DMS153 treated with DMSO at 0.1 percent for 48 hours (cell line): ENCODE results near the gene CACNG5.
A peak's percentile ranks its signal among the peaks of the same experiment; 100 is the strongest.

ENCODE experiments used
- DNase-seq: peaks from one replicate; lab custom pipeline; 2025; ENCODE audit not compliant: unreplicated experiment; lab: John Stamatoyannopoulos, UW

CACNG5 gene, protein sequence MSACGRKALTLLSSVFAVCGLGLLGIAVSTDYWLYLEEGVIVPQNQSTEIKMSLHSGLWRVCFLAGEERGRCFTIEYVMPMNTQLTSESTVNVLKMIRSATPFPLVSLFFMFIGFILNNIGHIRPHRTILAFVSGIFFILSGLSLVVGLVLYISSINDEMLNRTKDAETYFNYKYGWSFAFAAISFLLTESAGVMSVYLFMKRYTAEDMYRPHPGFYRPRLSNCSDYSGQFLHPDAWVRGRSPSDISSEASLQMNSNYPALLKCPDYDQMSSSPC

DNA sequence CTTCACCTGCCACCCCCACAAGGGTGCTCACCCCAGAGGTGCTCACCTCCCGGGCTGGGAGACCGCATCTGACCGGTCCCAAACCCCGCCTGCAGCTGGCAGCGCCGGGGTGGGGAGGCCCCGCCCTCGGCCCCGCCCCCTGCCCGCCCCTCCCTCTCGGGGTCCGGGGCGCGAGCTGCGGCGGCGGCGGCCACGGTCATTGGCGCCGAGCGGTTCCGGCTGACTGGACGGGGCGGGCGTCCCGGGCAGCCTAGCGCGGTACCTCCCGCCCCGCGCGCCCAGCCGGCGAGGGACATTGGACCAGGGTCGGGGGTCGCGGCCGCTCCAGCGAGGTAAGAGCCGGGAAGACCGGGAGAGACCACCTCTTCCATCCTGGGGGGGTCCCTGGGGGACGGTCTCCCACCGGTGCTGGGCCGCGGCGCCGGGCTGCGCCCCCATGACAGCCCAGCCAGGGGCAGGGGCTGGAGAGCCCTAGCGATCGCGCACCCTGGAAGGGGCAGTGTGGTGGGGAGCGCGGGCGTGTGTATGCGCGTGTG lies at the start of gene CACNG5:
CACNG5 (plus strand) TSS at position 199 of the 536 bp plus-strand sequence. CDS start 42,216 bp downstream, outside the sequence.
- DNase-seq: no peak

DNA sequence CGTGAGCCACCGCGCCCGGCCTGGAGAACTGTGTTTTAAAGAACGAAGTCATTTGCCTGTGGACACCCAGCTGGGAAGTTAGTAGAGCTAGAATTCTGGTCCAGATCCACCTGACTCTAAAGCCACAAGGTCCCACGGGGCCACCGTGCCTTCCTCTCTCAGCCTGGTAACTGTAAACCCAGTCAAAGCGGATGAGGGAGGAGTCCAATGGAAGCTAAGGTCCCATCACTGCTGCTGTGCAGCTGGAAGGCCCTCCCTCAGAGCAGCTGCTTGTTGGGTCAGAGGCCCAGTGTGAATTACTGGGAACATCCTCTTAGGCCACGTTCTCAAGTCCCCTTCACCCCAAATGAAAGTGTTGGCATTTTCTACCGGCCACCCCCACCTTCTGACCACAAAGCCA lies 48.8 kb upstream of the CACNG5 start:
- no peak for DNase-seq

DNA sequence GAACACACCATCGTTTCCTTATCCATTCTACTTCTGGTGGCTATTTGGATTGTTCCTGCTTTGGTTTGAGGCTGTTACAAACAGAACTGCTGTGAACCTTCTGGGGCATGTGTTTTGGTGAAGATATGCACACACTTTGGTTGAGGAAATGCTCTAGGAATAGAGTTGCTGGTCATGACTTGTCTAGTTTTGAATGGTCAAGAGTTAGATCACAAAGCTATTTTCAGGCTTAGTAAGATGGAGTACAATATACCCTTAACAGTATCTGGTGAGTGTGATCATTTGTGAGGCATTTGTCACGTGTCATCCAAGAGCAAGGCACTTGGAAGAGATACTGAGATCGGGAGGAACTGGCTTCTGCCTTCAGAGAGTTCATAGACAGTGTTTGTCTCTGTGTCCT lies 47.0 kb upstream of the CACNG5 start:
- DNase-seq: no peak

DNA sequence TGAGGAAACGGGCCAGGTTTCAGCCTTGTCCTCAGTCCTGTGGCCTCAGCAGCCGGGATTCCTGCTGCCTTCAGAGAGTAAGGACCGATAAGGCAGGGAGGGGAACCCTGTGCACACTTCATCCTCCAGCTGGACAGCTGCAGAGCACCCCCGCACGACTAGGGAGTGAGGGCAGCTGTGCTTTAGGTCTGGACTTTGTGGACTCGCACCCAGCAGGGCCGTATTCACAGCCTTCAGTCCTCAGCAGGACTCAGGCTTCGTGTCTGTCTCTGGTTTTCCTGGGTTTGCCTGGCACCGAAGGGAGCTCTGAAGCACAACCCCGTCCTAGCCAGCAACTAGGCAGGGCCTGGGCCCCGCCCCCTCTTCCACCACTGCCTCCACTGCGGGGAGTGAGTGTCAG lies 45.8 kb upstream of the CACNG5 start:
- DNase-seq: no peak

DNA sequence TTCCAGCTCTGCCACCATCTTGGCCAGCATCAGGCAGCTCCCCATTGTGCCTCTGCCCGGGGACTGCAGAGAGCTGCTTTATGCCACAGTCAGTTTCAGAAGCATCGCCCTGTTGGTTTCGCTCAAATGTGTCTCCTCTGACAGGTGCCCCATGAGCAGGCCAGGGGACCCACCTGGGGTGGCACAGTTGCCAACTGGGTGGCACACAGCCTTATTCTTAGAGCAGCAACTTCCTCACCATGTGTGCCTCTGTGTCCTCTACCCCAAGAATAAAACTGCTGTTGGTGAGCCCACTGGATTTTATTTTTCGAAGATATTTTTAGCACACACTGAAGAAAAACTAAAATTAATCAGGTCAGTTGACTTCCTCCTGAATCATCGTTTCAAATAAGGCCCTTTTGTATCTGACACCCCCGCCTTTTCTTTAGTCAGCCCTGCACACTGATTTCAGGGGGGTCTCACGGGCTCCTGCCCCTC lies 44.9 kb upstream of the CACNG5 start:
- DNase-seq: no peak

DNA sequence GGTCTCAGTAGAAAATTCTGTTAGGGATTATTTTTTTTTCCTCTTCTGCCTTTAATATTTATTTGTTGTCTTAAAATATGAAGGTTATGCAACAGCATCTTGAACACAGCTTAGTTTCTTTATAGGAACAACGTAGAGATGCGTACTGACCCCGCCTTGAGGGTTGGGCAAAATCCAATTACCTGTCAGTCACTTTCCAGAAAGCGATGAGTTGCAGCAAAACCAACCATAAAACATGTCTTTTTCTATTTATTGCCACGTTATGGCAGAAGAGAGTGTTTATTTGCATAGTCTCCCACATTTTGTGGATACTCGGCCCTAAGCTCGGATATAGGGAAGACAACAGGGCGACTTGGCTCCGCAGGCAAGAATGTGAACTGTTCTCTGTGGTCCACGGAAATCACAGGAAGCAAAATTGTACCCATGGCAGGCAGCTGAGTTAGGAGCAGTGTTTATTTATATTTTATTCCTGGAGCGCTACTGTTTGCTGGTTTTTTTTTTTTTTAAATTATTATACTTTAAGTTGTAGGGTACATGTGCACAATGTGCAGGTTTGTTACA lies 44.3 kb upstream of the CACNG5 start:
- no peak for DNase-seq

DNA sequence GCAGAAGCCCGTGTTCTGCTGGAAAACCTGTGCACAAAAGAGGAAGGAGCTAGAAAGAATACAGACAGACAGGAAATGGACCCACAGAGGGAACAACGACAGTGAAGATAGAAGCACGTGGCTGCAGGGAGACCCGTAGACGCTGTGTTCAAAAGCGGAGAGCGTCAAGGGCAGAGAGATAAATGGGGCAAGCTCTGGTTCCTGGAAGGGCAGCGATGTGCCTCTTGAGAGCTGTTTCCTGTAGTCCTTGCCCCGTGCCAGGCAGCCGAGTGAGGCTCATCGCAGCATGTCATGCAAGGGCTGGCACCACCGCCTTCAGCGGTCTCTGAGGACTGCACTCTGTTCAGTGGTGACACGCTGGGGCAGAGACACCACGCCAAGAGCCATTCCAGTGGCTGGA lies 43.6 kb upstream of the CACNG5 start:
- DNase-seq: peak; percentile 47

DNA sequence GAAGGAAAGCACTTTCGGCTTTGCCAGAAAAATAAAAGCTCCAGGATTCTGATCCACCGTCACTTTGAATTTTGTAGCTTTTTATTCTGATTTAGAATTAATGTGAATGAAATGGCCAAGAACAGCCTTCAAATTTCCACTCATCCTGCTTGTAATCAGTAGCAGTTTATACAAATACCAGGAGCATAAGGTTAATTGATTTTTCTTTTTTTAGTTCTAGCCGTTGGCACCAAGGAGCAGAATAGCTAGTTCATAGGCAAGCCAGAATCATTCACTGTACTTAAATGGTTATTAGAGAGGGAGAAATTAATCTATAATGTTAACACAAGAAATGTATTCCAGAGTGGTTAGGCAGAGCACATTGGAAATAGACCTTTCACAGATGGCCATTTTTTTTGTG lies 41.1 kb upstream of the CACNG5 start:
- no peak for DNase-seq

DNA sequence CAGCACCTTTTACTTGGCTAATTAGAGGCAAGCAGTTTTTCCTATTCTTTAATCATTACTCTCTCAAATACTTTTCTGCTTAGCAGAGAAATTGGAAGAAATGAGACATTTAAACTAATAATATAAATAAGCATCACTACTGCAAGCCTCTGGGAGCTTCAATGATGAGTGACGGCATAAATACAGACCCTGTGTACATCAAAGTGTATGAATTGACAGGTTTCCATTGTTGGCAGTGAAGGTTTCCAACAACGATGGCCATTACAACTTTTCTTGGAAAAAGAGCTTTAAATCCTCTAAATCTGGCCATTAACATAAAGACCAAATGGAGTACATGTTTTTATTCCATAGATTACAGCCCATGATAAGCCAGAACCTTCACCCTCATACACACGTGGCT lies 39.4 kb upstream of the CACNG5 start:
- DNase-seq: no peak

DNA sequence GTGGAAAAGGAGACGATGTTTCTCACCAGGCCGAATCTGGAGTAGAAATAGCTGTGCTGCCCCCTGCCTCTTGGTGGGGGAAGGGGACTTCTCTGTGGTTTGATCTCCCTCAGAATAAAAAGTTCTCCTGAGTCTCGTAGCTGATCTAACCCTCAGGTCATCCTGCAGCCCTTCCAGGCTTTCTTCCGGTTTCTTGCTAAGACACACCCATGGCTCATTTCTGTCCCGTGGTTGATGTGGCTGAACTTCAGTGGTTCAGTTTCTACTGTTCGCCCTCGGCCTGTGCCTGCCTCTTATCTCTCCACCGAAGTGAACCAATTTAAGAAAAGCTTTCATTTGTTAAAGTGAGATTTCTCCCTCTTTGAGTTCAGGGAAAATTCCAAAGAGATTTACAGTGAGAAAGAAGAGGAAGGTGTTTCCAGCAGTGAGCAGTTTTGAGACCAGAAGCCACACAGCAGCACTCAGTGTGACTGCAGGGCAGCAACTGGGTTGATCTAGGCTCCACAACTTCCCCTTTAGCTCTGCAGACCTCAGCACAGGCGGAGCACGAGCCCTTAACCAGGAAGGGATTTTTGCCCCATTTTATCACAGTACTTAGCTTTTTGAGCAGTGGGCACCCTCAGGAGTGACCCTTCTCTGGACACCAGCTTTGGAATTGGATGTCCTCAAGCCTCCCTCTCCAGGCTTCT lies 34.9 kb upstream of the CACNG5 start:
- no peak for DNase-seq

DNA sequence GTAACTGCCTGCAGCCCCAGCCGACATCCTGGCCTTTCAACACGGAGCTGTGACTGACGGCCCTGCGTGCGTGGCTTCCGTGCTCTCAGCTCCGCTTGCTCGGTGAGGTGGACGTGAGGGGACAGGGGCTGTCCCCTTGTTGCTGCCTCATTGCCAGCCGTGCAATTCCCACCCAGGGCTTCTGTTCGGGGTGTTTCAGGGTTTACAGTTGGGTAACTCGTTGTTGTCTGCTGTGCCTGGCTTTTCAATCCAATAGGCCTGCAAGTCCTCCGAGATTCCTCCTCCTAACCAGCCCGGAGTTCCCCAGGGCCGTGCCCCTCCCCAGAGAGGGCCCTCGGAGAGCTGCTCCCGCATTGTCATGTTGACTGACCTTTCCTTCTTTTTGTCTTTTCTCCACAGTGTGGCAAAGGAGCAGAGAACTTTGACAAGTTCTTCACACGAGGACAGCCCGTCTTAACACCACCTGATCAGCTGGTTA lies 31.4 kb upstream of the CACNG5 start:
- no peak for DNase-seq

DNA sequence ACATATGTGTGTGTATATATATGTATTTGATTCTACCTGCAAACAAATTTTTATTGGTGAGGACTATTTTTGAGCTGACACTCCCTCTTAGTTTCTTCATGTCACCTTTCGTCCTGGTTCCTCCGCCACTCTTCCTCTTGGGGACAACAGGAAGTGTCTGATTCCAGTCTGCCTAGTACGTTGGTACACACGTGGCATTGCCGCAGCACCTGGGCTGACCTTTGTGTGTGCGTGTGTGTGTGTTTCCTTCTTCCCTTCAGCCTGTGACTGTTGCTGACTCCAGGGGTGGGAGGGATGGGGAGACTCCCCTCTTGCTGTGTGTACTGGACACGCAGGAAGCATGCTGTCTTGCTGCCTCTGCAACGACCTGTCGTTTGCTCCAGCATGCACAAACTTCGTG lies 29.4 kb upstream of the CACNG5 start:
- peak; percentile 53 for DNase-seq

DNA sequence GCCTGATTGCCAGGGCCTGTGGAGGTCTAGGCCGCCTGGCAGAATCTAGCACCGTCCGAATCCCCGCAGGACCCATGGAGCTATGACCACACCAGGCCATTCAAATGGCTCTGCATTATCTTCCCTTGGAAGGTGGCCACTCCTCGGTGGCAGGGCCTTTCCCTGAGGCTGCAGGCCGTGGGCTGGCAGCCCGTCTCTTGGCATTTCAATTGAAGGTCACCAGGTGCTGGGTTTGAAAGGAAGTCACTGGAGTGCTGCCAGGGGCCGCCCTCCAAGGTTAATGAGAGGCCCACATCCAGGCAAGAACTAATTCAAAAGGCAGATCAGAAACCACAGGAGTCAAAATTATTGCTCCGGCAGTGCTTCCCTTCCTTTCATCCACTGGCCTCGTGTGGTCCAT lies 27.7 kb upstream of the CACNG5 start:
- peak; percentile 45 for DNase-seq

DNA sequence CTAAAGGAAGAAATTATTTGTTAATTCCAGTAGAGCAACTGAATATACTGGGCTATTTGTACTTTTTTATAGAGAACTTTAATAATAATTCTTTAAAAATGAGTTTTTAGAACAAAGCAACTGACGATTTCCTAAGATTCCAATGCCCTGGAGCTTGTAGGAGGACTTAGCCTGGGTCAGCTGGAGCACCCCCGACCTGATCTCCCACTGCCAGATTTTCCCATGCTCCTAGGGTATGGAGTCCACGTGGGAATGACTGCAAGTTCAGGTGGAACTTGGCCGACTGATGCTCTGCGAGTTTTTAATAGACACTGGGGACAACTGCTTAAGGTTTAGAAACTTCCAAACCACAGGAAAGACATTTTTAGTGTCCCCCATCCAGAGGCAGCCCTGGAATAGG lies 25.5 kb upstream of the CACNG5 start:
- no peak for DNase-seq

DNA sequence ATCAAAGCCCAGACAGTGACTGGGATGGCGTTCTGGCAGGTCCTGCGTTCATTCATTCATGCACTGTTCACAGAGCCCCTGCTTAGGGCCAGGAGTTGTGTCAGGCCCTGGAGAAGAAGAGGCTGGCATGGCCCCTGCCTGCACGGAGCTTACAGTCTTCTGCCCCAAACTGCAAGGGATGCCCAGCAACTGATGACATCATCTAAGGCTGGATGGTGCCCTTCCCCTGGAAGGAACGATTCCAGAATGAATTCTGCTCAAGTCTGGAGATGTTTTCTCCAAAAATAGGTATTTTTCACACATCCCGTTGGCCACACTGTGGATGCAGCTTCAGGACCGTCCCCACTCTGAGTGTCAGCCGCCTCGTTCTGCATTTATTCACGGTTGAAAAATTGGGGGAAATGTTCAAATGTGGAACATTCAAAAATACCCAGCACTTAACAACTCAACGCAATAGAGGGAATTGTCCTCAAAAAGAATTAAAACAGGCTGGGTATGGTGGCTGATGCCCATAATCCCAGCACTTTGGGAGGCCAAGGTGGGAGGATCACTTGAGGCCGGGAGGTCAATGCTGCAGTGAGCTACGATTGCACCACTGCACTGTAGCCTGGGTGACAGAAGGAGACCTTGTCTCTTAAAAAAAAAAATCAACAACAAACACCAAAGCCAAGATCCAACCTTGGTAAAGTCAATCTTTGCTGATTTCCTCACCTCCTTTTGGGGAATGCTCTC lies 23.8 kb upstream of the CACNG5 start:
- no peak for DNase-seq

DNA sequence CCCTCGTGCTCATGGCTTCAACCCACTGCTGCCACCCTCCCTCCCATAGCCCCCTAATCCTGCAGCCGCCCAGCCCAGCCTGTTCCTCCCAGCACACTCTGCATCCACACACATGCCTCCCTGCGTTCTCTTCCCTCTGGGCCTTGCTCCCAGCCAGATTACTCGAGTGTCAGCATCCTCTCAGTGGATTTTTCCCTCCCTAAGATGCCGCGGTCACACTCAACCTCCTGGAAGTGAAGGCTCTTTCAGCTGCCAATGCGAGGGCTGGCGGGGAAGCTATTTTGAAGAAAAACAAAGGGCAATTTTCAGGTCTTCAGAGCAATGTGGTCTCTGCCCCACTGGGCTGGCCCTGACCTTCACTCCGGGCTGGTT lies 23.2 kb upstream of the CACNG5 start:
- DNase-seq: no peak

DNA sequence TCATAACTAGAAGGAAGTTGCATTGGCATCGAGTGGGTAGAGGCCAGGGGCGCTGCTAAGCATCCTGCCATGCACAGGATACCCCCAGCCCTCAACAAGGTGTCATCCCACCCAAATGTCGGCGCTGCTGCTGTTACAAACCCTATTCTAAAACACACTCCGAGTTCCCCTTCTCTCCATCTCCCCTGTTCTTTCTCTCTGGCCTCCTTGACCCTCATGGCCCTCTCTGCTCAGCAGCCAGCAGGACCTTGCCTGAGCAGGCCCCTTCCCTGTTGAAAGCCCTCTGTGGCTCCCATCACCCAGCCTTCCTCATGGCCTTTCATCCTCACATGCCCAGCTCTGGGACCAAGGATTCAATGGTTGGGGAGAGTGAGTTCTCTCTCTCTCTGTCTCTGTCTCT lies 22.3 kb upstream of the CACNG5 start:
- DNase-seq: no peak

DNA sequence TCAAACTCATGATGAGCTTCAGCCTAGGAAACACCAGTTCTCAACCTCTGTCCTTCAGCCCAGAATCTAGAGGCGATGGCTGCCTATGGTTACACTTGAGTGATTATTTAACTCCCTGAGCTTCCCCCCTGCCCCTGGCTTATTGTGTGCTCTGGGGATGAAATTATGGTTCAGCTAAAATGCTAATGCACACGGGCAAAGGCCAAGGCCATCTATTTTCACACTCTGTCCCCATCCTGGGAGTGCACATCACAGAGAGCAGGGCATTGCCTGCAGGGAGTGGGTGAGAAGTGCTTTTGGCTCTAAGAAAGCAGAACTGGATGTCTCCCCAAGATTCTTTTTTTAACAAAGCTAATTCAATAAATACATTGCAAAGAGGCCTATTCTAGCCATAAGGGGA lies 21.6 kb upstream of the CACNG5 start:
- DNase-seq: no peak

DNA sequence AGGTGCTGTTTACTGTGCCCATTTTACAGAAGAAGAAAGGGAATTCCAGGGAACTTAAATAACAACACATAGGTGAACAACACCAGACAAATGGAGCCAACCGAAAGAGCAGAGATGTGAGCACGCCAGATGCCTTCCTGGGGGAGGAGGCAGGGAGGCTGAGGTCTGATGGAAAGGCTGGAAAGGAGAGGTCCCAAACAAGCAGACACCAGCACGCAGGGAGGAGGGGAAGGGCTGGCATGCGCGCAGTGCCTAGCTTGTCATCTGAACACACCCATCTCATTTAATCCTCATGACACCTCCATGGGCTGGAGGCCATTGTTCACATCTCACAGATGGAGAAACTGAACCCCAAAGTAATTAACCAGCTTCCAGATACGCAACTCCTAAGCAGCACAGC lies 20.9 kb upstream of the CACNG5 start:
- no peak for DNase-seq

DNA sequence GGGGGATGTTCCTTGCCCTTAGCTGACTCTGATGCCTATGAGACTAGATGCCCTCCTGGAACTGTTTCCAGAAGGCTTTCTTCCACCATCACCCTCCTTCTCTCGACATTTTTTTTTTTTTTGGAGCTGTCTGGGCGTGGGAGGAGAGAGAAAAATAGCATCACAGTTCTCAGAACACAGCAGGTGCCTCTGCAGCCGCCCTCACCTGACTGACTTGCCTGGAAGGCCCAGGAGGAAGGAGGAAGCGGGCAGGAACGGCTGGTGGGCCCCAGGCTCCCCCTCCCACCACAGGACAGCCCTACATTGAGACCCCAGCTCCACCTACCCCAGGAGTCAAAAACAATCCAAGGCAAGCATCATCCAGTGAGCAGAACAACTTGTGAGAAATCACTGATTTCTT lies 20.3 kb upstream of the CACNG5 start:
- no peak for DNase-seq

DNA sequence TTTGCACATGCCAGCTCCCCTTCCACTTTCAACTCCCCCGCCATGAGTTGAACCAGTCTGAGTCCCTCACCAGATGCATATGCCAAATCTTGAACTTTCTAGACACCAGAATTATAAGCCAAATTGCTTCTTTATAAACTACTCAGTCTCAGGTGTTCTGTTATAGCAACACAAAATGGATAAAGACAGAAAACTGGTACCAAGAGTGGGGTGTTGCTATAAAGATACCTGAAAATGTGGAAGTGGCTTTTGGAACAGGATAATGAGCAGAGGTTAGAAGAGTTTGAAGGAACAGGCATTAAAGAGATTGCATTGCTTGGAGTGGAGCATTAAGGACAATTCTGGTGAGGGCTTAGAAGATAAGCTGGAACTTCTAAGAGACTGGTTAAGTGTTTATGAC lies 17.2 kb upstream of the CACNG5 start:
- no peak for DNase-seq
